ENCODE data around the gene CAPN14. TPM values are rescaled to one million over a fixed set of nuclear protein-coding genes. Genes with fewer than 3 reads are reported as not detected.

Gene CAPN14
- total RNA-seq, 3 donors from 2014 or later = 0.16 to 0.44 (median 0.33) TPM

DNA sequence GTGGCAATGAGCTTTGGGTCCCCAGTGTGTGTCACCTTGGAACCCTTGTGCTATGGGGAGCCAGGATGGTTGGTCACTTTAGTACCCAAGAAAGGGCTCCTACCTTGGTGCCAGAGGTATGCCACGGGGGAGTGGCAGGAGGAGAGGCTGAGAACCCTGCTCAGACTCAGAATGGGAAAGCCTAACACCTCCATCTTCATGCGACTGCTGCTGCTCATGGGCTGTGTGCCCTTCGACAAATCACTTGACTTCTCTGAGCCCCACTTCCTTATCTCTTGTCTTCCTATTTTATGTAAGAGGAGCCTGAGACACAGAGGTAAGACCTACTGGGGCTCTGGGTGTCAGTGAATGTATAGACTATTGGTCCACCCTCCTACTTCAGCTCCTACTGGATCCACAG lies 41.8 kb upstream of the CAPN14 start:
- no peak overlapping the region for H3K27ac ChIP-seq
- no peaks in the 10 kb centered on the region for H3K27me3 ChIP-seq
- no peaks in the 10 kb centered on the region for H3K9me3 ChIP-seq
- no peaks in the 10 kb centered on the region for H3K36me3 ChIP-seq
- no peak overlapping the region for H3K4me3 ChIP-seq
- H3K4me1 ChIP-seq = no peaks in the 10 kb centered on the region
- no peak for TF ChIP-seq POLR2A (IDR thresholded peaks at IDR 0.05)
- intact Hi-C loops (cut with DNase I; ENCODE audit: low total_unique reads) = no loop called here
- no peak for DNase-seq (ENCODE audit: low spot score in 2 of 2)

GRCh38 chr2:31258351-31258750 lies 41.0 kb upstream of the CAPN14 start:
- intact Hi-C loops (cut with DNase I; ENCODE audit: low total_unique reads) = no loop called here
- no peak for DNase-seq (ENCODE audit: low spot score in 2 of 2)
- TF ChIP-seq POLR2AphosphoS5 (IDR thresholded peaks at IDR 0.05) (no peak), POLR2A (IDR thresholded peaks at IDR 0.05) (no peak), CTCF (IDR thresholded peaks at IDR 0.05) (no peak)

DNA sequence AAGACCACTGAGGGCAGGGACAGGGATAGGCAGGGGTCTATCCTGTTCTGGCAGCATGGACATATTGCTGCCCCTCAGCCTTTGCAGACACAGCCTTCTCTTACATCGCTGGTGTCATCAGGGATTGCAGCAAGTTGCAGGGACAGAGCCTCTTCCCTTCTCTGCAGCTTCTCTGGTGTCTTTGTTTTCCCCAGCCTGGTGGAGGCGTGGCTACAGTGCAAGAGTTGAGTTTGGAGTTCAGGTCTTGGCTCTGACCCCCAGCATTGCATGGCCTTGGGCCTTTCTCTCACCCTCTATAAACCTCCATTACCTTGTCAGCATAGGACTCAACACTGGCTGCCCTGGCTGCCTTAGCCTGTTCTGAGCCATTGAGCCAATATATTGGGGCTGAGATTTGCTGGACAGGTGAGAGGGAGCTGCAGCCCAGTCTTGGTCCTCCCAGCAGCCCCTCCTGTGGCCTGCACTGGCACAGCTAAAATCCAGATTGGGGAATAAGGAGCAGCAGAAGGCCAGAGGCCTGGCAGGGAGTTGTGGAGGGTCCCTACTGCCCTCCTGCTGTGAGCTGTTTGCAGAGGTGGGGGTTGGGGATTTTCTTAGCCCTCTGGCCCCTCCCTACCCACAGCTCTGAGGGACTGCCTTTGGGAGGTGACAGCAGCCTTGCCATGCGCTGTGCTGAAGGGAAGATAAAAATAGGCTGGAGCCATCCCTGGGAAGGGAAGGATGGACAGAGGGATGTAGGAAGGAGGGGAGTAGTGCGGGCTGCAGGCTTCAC lies 39.5 kb upstream of the CAPN14 start:
- DNase-seq (ENCODE audit: low spot score in 2 of 2) = no peak
- no peaks in the 10 kb centered on the region for H3K27me3 ChIP-seq
- TF ChIP-seq POLR2AphosphoS5 (IDR thresholded peaks at IDR 0.05) (no peak), POLR2A (IDR thresholded peaks at IDR 0.05) (no peak), CTCF (IDR thresholded peaks at IDR 0.05) (no peak)
- no peaks in the 10 kb centered on the region for H3K9me3 ChIP-seq
- no peaks in the 10 kb centered on the region for H3K36me3 ChIP-seq
- intact Hi-C loops (cut with DNase I; ENCODE audit: low total_unique reads) = no loop called here
- H3K4me3 ChIP-seq = no peak overlapping the region
- H3K27ac ChIP-seq = no peak overlapping the region
- H3K4me1 ChIP-seq = no peaks in the 10 kb centered on the region

More at GRCh38 chr2:31258351-31258750, 41.0 kb upstream of the CAPN14 start:
- H3K4me3 ChIP-seq = no peak overlapping the region
- no peaks in the 10 kb centered on the region for H3K9me3 ChIP-seq
- no peak overlapping the region for H3K27ac ChIP-seq
- no peaks in the 10 kb centered on the region for H3K36me3 ChIP-seq
- H3K4me1 ChIP-seq = no peaks in the 10 kb centered on the region
- H3K27me3 ChIP-seq = no peaks in the 10 kb centered on the region

- no peak overlapping the region for H3K4me3 ChIP-seq
- intact Hi-C loops (cut with DNase I; ENCODE audit: low total_unique reads) = no loop called here
- H3K4me1 ChIP-seq = no peaks in the 10 kb centered on the region
- no peak for DNase-seq (ENCODE audit: low spot score in 2 of 2)
- peak overlapping the region; percentile 68 to 89 for H3K27ac ChIP-seq
- TF ChIP-seq POLR2AphosphoS5 (IDR thresholded peaks at IDR 0.05) = no peak
- TF ChIP-seq CTCF (IDR thresholded peaks at IDR 0.05) = no peak
- TF ChIP-seq POLR2A (IDR thresholded peaks at IDR 0.05) = no peak
- H3K27me3 ChIP-seq = no peaks in the 10 kb centered on the region
- no peaks in the 10 kb centered on the region for H3K9me3 ChIP-seq
- H3K36me3 ChIP-seq = no peaks in the 10 kb centered on the region
These were observed 38.7 kb upstream of the CAPN14 start for GRCh38 chr2:31255911-31256571.

GRCh38 chr2:31254237-31255203 lies 37.2 kb upstream of the CAPN14 start:
- peak in 1 of 2 donors; percentile 52 for DNase-seq (ENCODE audit: low spot score in 2 of 2)
- H3K36me3 ChIP-seq = no peaks in the 10 kb centered on the region
- H3K27ac ChIP-seq = peak overlapping the region; percentile 68 to 89
- H3K4me3 ChIP-seq = no peak overlapping the region
- TF ChIP-seq POLR2AphosphoS5 (IDR thresholded peaks at IDR 0.05) (no peak), POLR2A (IDR thresholded peaks at IDR 0.05) (no peak), CTCF (IDR thresholded peaks at IDR 0.05) (no peak)
- no peaks in the 10 kb centered on the region for H3K4me1 ChIP-seq
- H3K9me3 ChIP-seq = no peaks in the 10 kb centered on the region
- H3K27me3 ChIP-seq = no peaks in the 10 kb centered on the region
- intact Hi-C loops (cut with DNase I; ENCODE audit: low total_unique reads) = no loop called here
